KG1 (cell line): ENCODE measurements around the gene TEDC1.
A peak's percentile ranks its signal among the peaks of the same experiment; 100 is the strongest.

Source experiments
- DNase-seq: peaks from one replicate; lab custom pipeline; 2025; lab: John Stamatoyannopoulos, UW

Gene TEDC1

DNA sequence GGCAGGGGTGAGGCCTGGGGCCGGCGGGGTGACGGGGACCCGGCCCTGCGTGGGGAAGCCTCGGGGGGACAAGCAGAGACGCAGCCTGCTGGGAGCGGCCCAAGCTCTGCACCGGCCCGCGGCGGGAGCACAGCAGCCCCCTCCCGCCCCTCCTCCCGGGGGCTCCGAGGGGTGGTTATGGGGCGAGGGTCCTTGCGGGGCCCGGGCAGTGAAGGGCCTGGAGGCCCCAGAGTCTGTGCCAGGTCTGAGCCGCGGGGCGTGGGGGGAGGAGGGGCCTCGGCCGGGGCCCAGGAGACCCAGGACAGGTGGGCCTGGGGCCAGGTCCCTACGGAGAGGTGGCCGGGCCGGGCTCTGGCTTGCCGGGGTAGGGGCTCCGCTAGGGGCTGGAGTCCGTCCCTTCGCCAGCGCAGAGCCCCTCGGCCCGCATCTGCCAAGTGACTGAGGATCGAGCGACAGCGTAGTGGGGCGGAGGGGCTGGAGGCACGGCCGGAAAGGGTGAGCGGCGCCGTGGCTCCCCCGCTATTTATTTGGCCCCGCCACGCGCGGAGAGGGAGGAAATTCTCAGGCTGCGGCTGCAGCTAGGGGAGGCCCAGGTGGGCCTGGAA, 35.8 kb downstream of the TEDC1 start:
- no peak for DNase-seq

- no peak for DNase-seq
Observed at GRCh38 chr14:105527381-105527825, 36.4 kb downstream of the TEDC1 start.

- peak; percentile 47 for DNase-seq
Observed at GRCh38 chr14:105527826-105528585, 37.0 kb downstream of the TEDC1 start.

DNA sequence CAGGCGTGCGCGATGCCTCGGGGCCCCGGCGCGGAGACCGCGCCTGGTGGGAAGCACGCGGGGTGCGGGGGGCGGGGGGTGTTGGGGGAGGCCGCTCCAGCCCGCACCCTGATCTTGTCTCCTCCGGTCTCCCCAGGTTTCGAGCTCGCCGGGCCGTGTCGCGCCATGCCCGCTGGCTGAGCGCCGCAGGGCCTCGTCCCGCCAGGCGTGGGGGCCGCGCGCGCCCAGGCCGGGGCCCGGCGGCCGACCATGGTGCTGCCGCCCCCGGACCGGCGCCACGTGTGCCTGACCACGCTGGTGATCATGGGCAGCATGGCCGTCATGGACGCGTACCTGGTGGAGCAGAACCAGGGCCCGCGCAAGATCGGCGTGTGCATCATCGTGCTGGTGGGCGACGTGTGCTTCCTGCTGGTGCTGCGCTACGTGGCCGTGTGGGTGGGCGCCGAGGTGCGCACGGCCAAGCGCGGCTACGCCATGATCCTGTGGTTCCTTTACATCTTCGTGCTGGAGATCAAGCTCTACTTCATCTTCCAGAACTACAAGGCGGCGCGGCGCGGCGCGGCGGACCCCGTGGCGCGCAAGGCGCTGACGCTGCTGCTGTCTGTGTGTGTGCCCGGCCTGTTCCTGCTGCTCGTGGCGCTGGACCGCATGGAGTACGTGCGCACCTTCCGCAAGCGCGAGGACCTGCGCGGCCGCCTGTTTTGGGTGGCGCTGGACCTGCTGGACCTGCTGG, 37.7 kb downstream of the TEDC1 start:
- DNase-seq: no peak

DNA sequence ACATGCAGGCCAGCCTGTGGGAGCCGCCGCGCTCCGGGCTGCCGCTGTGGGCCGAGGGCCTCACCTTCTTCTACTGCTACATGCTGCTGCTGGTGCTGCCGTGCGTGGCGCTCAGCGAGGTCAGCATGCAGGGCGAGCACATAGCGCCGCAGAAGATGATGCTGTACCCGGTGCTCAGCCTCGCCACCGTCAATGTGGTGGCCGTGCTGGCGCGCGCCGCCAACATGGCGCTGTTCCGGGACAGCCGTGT, 38.2 kb downstream of the TEDC1 start:
- DNase-seq: no peak

GRCh38 chr14:105529569-105530284, 38.7 kb downstream of the TEDC1 start:
- no peak for DNase-seq

GRCh38 chr14:105530285-105531087, 39.4 kb downstream of the TEDC1 start:
- DNase-seq: no peak

DNA sequence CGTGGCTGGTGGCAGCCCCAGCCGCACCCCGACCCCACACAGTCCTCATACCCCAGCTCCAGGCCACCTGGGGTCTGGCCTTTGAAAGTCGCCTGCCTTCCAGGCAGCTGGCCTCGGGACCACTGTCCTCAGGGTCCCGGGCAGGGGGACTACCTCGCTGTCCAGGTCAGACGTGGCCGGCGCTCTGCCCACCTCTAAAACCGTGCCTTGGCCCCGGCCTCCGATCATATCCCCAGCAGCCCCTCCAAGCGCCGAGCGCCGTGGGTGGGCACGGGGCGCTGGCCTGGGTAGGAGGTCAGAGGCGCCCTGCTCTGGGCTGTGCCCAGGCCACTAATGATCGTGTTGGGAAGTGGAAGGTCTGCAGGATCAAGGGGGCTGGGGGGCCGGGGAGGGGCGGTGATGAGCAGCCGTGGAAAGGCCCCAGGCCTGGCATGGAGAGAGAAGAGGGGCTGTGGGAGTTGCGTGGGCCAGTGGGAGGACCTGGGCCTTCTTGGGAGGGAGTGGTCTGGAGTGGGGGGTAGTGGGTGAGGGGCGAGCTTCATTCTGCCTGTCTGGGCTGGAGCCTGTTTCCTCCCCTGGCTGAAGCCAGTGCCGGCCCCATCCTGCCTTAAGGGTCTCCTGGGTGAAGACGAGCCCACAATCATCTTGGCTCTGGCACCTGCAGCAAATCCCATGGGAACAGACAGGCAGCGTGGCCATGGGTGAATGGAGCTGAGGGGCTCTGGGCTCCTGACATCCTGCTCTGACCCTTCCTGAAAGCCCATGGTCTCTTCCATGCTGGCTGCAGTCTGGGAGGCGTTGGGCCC, 40.2 kb downstream of the TEDC1 start:
- DNase-seq: no peak

DNA sequence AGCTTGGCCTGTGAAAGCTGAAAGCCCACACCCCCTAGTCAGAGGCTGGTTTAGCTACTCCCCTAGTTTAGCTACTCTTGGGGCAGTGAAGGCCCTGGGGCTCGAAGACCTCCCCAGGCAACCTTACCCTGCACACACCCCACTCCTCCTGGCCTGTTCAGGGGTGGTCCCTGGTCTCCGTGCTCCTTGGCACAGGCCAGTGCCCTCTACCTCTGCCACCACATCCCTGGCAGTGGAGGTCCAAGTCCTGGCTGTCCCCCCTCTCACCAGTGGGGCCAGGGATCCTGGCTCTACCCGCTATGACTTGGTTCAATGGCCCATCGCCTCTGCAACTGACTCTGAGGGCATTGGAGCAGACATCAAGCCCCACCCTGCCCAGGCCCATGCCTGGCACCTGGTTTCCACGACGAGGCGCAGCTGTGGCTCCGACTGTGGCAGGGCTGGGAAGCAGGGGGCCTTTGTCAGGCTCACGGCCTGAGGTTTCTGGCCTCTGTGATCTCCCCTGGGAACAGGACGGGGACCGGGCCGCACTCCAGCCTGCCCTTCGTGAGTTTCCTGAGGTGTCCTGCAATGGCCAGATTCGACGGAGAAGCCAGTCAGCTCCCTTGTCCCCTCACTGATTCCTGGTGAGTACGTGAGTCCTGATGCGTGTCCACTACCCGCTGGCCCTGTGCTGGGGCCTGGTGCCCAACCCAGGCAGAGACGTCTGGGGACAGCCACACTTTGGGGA, 41.0 kb downstream of the TEDC1 start:
- no peak for DNase-seq

GRCh38 chr14:105532735-105533141, 41.7 kb downstream of the TEDC1 start:
- no peak for DNase-seq

GRCh38 chr14:105533391-105533790, 42.3 kb downstream of the TEDC1 start:
- DNase-seq: no peak

GRCh38 chr14:105533811-105534498, 42.9 kb downstream of the TEDC1 start:
- DNase-seq: no peak

GRCh38 chr14:105534586-105534985, 43.5 kb downstream of the TEDC1 start:
- no peak for DNase-seq

DNA sequence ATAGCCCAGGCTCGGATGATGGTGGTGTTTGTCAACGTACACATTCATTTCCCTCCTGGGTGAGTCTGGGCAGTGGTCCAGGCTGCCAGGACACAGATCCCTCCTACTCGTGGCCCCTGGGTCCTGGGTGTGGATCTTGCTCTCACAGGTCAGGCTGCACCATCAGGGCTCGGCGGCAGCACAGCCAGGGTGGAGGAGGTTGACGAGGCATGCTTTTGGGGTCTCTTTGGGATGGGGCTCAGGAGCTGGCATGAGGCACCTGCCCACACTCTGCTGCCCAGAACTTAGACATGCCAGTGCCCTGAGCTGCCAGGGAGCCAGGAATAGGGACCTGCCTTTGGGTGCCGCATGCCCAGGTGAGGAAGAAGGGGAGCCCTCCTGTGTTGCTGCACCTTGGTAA, 45.0 kb downstream of the TEDC1 start:
- no peak for DNase-seq

DNA sequence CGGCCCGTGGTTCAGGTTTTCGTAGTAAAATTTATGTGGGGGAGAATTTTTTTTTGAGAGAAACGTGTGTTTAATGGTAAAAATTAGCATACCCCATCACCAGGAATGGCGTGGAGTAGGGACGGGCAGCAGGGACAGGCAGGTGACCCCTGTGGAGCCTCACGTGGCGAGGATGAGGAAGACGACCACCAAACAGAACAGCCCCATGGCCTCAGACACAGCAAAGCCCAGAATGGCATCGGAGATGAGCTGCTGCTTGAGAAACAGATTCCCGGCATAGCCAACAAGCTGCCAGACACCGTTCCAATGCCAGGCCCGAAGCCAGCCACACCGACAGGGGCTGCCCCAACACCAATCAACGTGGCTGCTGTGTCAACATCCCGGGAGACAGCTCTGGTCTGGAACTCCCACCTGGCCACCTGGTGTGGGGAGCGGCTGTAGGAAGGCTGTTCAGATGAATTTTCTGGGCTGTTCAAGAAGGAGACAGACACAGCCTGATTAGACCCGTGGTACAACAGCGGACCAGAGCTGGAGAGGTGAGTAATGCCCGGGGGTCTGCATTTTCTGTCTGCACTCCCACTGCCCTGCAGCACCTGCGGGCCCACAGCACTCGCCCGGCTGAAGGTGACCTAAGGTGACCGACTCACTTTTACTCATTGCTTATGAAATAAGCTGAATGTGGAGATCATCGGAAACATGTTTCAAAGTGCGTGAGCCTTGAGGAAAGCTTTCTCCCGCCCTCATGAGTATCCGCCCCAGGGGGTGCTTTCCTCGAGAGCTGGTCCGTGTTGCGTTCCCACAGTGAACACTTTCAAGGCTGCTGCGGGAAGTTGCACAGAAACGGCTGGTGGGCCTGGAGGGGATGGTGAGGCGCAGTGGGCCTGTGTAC, 45.9 kb downstream of the TEDC1 start:
- no peak for DNase-seq

GRCh38 chr14:105537580-105538474, 46.8 kb downstream of the TEDC1 start:
- no peak for DNase-seq

GRCh38 chr14:105538481-105539049, 47.5 kb downstream of the TEDC1 start:
- DNase-seq: no peak
